Uterus (tissue), 2 donors: Measurements from ENCODE around the gene TMEM94.

ENCODE experiments used
- POLR2A ChIP-seq, 2 donors: fragments of 450-650 bp; IDR thresholded peaks; one replicate each; pipeline ENCODE4 v1.6.1; 2016; ENCODE audit warnings: antibody characterized with exemption in 2 of 2, mild to moderate bottlenecking in 1 of 2, moderate library complexity in 1 of 2
- TF ChIP-seq, protein P1 (sequence below), 4 experiments: fragments of 200-600 bp in 2 of 4; fragments of 450-650 bp in 2 of 4; sonication (generic) in 2 of 4; IDR thresholded peaks; one replicate each; pipeline ENCODE4 v1.5.1; 2016 to 2019; ENCODE audit warnings: antibody characterized with exemption in 4 of 4, mild to moderate bottlenecking in 2 of 4, moderate library complexity in 1 of 4

DNA sequence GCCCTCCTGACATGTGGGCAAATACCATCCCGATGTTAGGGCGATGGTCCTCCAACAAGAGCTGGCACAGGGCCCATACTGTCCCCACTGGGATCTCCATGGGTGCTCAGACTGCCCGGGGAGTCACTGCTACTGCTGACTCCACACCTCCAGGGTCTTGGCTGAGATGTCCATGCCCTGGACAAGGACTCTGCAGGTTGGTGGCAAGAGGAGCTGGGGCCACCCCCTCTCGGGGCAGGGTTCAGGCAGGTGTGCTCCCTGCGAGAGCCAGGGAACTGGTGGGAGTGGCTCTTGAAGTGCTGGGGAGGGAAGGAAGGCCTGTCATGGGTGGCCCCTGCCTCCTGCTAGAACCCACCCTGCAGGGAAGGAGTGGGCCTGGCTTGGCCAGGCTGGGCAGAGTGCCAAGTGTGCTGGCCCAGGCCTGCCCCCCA is 52.5 kb downstream of the TMEM94 start:
- TF ChIP-seq, protein P1, sequence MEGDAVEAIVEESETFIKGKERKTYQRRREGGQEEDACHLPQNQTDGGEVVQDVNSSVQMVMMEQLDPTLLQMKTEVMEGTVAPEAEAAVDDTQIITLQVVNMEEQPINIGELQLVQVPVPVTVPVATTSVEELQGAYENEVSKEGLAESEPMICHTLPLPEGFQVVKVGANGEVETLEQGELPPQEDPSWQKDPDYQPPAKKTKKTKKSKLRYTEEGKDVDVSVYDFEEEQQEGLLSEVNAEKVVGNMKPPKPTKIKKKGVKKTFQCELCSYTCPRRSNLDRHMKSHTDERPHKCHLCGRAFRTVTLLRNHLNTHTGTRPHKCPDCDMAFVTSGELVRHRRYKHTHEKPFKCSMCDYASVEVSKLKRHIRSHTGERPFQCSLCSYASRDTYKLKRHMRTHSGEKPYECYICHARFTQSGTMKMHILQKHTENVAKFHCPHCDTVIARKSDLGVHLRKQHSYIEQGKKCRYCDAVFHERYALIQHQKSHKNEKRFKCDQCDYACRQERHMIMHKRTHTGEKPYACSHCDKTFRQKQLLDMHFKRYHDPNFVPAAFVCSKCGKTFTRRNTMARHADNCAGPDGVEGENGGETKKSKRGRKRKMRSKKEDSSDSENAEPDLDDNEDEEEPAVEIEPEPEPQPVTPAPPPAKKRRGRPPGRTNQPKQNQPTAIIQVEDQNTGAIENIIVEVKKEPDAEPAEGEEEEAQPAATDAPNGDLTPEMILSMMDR (IDR thresholded peaks at IDR 0.05): no peak
- no peak for TF ChIP-seq POLR2A (IDR thresholded peaks at IDR 0.05)
